Naive thymus-derived CD4-positive, alpha-beta T cell (primary cell): ENCODE measurements around the gene RBP3. TPM values are rescaled to one million over a fixed set of nuclear protein-coding genes. Genes with fewer than 3 reads are reported as not detected.

Experiments
- ATAC-seq: fragments of 150-1000 bp; cut with Tn5 transposase; 2 replicates; pipeline ENCODE4 v1.10.0; 2021; ENCODE audit warnings: mild to moderate bottlenecking, moderate library complexity
- CTCF ChIA-PET: fragments of 350-600 bp; sonication (Branson Sonifier 250); formaldehyde crosslinking; loops from one replicate; lab custom pipeline; 2021; ENCODE audit warnings: antibody characterized with exemption; lab: Charles Lee
- POLR2A ChIA-PET: fragments of 350-600 bp; sonication (Branson Sonifier 250); formaldehyde crosslinking; loops from one replicate; lab custom pipeline; 2021; ENCODE audit warnings: antibody characterized with exemption, inconsistent platforms; lab: Charles Lee
- DNase-seq, 9 donors: peaks; one replicate each; pipeline versions ENCODE4 v3.0.0 to v3.0.0-alpha.2; 2020 to 2022; ENCODE audit warnings: mixed read lengths in 1 of 9
- H3K27ac ChIP-seq: one replicate; pipeline ENCODE4 v1.7.0; 2013; ENCODE audit warnings: mild to moderate bottlenecking, low read depth, low read length, moderate library complexity
- H3K27me3 ChIP-seq, 2 donors: one replicate each; pipeline ENCODE4 v1.7.0; 2013; ENCODE audit warnings: low read length in 2 of 2, mild to moderate bottlenecking in 2 of 2, moderate library complexity in 2 of 2; ENCODE audit not compliant: control insufficient read depth in 2 of 2, insufficient read depth in 2 of 2
- H3K36me3 ChIP-seq, 3 experiments: 1 replicate in 2 of 3; 2 replicates in 1 of 3; pipeline ENCODE4 v1.7.0; 2013; ENCODE audit warnings: low read length in 3 of 3, mild to moderate bottlenecking in 3 of 3, moderate library complexity in 1 of 3; ENCODE audit not compliant: insufficient read depth in 3 of 3, control insufficient read depth in 2 of 3
- H3K4me1 ChIP-seq, 2 donors: one replicate each; pipeline ENCODE4 v1.7.0; 2013; ENCODE audit warnings: low read length in 2 of 2, mild to moderate bottlenecking in 2 of 2, moderate library complexity in 1 of 2; ENCODE audit not compliant: control insufficient read depth in 2 of 2, insufficient read depth in 2 of 2
- H3K4me3 ChIP-seq: 2 replicates; pipeline ENCODE4 v1.7.0; 2013; ENCODE audit warnings: mild to moderate bottlenecking, low read length
- H3K9me3 ChIP-seq, 3 experiments: 1 replicate in 2 of 3; 2 replicates in 1 of 3; pipeline ENCODE4 v1.7.0; 2013; ENCODE audit warnings: low read length in 3 of 3; ENCODE audit not compliant: control insufficient read depth in 2 of 3
- H3K27ac Mint-ChIP-seq, 9 donors: one replicate each; pipeline ENCODE4 v1.8.0; 2020 to 2022; ENCODE audit warnings: mixed read lengths in 9 of 9, mild to moderate bottlenecking in 8 of 9, moderate library complexity in 5 of 9, inconsistent platforms in 2 of 9
- H3K27me3 Mint-ChIP-seq, 5 donors: one replicate each; pipeline ENCODE4 v1.8.0; 2021 to 2022; ENCODE audit warnings: mixed read lengths in 5 of 5, mild to moderate bottlenecking in 1 of 5
- H3K36me3 Mint-ChIP-seq, 5 donors: one replicate each; pipeline ENCODE4 v1.8.0; 2020 to 2022; ENCODE audit warnings: mixed read lengths in 5 of 5, mild to moderate bottlenecking in 3 of 5, inconsistent platforms in 1 of 5
- H3K4me1 Mint-ChIP-seq, 7 donors: one replicate each; pipeline ENCODE4 v1.8.0; 2020 to 2022; ENCODE audit warnings: mixed read lengths in 7 of 7, mild to moderate bottlenecking in 3 of 7, inconsistent platforms in 1 of 7
- H3K4me3 Mint-ChIP-seq, 10 donors: one replicate each; pipeline ENCODE4 v1.8.0; 2020 to 2022; ENCODE audit warnings: mild to moderate bottlenecking in 10 of 10, mixed read lengths in 10 of 10, moderate library complexity in 6 of 10, inconsistent platforms in 2 of 10
- H3K9me3 Mint-ChIP-seq, 11 donors: one replicate each; pipeline ENCODE4 v1.8.0; 2020 to 2022; ENCODE audit warnings: mixed read lengths in 11 of 11, mild to moderate bottlenecking in 4 of 11, inconsistent platforms in 1 of 11, moderate library complexity in 1 of 11
- intact Hi-C, 2 donors: fragments of 100-400 bp; cut with micrococcal nuclease; formaldehyde crosslinking; loops; one replicate each; pipeline ENCODE4 v1.15.1; 2023
- polyA plus RNA-seq, 2 donors: library from polyadenylated mRNA; unstranded; fragments of 300-500 nt; fragmentation: Illumina TruSeq; gene quantifications; one replicate each; pipeline ENCODE4 v1.2.3, GENCODE V29; 2021
- total RNA-seq, 6 experiments: library from RNA in 5 of 6; stranded (reverse) in 5 of 6; gene quantifications; 1 replicate in 5 of 6; 2 replicates in 1 of 6; pipeline ENCODE4 v1.2.3 and lab custom pipeline; 2021 to 2026

RBP3 gene
- total and polyA plus RNA-seq, 7 experiments from 2014 or later, result not detected

DNA sequence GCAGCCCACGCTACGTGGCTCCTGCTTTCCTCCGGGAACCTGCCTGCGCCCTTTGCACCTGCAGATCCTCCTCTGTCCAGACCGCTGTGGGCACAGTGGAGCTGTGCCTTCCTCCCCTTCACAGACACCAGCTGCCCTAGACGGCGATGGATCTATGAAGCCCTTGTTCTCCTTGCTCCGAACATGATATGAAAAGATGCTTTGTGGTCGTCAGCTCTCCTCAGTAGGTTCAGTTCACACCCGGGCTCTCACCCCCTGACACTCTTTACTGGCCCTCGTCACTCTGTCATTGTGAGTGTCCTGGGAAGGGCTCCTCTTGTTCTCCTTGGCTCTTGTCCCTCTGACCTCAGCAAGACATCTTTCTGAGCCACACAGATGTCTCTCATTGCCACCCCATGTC is 31.7 kb downstream of the RBP3 start:
- peaks cover 16 to 19% (median 17%) of the 10 kb centered on the region in 7 donors for H3K4me1 Mint-ChIP-seq
- H3K27me3 Mint-ChIP-seq, result peaks cover 67 to 75% (median 71%) of the 10 kb centered on the region in 5 donors
- no peak overlapping the region for H3K4me3 ChIP-seq
- ChIA-PET CTCF (interaction anchor here (0.6 kb wide), 1 partner anchor 1100 kb away, joined by 5 read pairs; no protein-coding TSS in a partner anchor), POLR2A (no interaction called here)
- intact Hi-C loops, result loop anchor here in 1 of 2 donors (5.0 kb wide), 1 partner anchor 927 kb away; the partner anchor contains the start of gene MAPK8
- peak overlapping the region in 1 of 10 donors; percentile 0 for H3K4me3 Mint-ChIP-seq
- peaks cover 0 to 3% of the 10 kb centered on the region in 2 donors for H3K4me1 ChIP-seq
- H3K9me3 ChIP-seq, result no peaks in the 10 kb centered on the region
- DNase-seq (peak in 1 of 9 donors; percentile 8), ATAC-seq (no peak)
- no peaks in the 10 kb centered on the region for H3K36me3 Mint-ChIP-seq
- H3K36me3 ChIP-seq, result peaks cover 0 to 4% (median 0%) of the 10 kb centered on the region in 3 experiments
- H3K27me3 ChIP-seq, result no peaks in the 10 kb centered on the region
- H3K27ac ChIP-seq, result no peak overlapping the region
- H3K9me3 Mint-ChIP-seq, result peaks cover 0 to 4% (median 0%) of the 10 kb centered on the region in 11 donors
- H3K27ac Mint-ChIP-seq, result no peak overlapping the region

DNA sequence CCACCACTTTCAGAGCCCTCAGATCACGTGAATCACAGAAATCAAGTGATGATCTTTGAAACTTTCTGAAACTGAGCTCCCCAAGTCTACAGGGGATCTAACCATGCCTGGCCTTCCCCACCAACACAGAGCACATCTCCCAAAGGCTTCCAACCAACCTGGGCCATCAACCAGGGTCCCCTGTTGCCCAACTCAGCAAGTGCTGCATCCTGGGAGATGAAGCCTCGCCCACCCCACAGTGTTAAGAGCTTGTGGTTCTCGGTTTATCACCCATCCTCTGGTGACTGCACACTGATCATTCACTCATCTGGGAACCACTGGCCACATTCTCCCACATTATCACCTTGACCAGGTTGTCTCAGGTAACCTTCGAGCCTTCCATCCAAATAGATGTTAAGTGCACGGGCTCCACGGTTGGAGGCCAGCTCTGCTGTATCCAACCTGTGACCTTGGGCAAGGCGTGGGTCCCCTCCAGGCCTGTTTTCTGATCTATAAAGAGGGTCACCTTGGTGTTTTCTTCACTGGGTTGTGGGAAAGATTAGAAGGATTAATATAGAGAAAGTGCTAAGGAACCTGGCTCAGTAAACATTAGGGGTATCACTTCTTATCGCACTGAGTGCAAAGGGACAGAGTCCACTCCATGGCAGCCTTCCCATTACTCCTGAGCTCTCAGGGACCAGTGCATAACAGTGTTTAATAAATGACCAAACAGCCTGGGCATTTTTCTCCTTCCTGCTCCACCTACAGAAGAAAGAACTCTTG is 32.4 kb downstream of the RBP3 start:
- H3K27me3 ChIP-seq, result no peaks in the 10 kb centered on the region
- peak overlapping the region in 1 of 10 donors; percentile 0 for H3K4me3 Mint-ChIP-seq
- no peaks in the 10 kb centered on the region for H3K36me3 Mint-ChIP-seq
- H3K4me1 Mint-ChIP-seq, result peaks cover 17 to 21% (median 19%) of the 10 kb centered on the region in 7 donors
- CTCF ChIA-PET, result interaction anchor here (0.6 kb wide), 1 partner anchor 1100 kb away, joined by 5 read pairs; no protein-coding TSS in a partner anchor
- intact Hi-C loops, result loop anchor here in 1 of 2 donors (5.0 kb wide), 1 partner anchor 927 kb away; the partner anchor contains the start of gene MAPK8
- no peak for DNase-seq
- peaks cover 0 to 4% (median 0%) of the 10 kb centered on the region in 3 experiments for H3K36me3 ChIP-seq
- POLR2A ChIA-PET, result no interaction called here
- no peak overlapping the region for H3K27ac ChIP-seq
- H3K27ac Mint-ChIP-seq, result no peak overlapping the region
- no peak for ATAC-seq
- H3K4me1 ChIP-seq, result peaks cover 0 to 3% of the 10 kb centered on the region in 2 donors
- peaks cover 62 to 78% (median 70%) of the 10 kb centered on the region in 5 donors for H3K27me3 Mint-ChIP-seq
- H3K9me3 Mint-ChIP-seq, result peaks cover 0 to 6% (median 0%) of the 10 kb centered on the region in 11 donors
- H3K9me3 ChIP-seq, result no peaks in the 10 kb centered on the region
- no peak overlapping the region for H3K4me3 ChIP-seq

DNA sequence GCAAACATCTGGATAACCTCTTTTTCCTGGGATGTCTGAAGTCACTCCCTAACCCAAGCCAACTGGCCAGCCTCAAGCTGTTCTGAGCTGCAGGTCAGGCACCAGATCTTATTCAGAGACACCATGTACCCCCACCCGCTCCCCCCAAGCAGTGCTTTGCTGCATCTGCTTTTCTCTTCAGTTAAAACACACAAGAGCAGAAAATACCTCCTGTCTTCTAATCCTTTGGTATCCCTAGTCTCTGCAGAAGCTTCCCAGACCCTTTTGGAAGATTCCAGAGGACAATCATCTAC is 32.9 kb downstream of the RBP3 start:
- Histone ChIP-seq H3K27me3 (no peaks in the 10 kb centered on the region), H3K27ac (no peak overlapping the region), H3K4me3 (no peak overlapping the region), H3K36me3 (peaks cover 0 to 4% (median 0%) of the 10 kb centered on the region in 3 experiments), H3K9me3 (no peaks in the 10 kb centered on the region), H3K4me1 (peaks cover 0 to 3% of the 10 kb centered on the region in 2 donors)
- DNase-seq, result no peak
- no peak for ATAC-seq
- no peak overlapping the region for H3K4me3 Mint-ChIP-seq
- H3K27me3 Mint-ChIP-seq, result peaks cover 62 to 77% (median 68%) of the 10 kb centered on the region in 5 donors
- intact Hi-C loops, result loop anchor here in 1 of 2 donors (5.0 kb wide), 1 partner anchor 926 kb away; the partner anchor contains the start of gene MAPK8
- CTCF ChIA-PET, result no interaction called here
- H3K27ac Mint-ChIP-seq, result no peak overlapping the region
- H3K4me1 Mint-ChIP-seq, result peaks cover 17 to 21% (median 19%) of the 10 kb centered on the region in 7 donors
- POLR2A ChIA-PET, result no interaction called here
- H3K36me3 Mint-ChIP-seq, result peaks cover 0 to 2% (median 0%) of the 10 kb centered on the region in 5 donors
- peaks cover 0 to 6% (median 0%) of the 10 kb centered on the region in 11 donors for H3K9me3 Mint-ChIP-seq

DNA sequence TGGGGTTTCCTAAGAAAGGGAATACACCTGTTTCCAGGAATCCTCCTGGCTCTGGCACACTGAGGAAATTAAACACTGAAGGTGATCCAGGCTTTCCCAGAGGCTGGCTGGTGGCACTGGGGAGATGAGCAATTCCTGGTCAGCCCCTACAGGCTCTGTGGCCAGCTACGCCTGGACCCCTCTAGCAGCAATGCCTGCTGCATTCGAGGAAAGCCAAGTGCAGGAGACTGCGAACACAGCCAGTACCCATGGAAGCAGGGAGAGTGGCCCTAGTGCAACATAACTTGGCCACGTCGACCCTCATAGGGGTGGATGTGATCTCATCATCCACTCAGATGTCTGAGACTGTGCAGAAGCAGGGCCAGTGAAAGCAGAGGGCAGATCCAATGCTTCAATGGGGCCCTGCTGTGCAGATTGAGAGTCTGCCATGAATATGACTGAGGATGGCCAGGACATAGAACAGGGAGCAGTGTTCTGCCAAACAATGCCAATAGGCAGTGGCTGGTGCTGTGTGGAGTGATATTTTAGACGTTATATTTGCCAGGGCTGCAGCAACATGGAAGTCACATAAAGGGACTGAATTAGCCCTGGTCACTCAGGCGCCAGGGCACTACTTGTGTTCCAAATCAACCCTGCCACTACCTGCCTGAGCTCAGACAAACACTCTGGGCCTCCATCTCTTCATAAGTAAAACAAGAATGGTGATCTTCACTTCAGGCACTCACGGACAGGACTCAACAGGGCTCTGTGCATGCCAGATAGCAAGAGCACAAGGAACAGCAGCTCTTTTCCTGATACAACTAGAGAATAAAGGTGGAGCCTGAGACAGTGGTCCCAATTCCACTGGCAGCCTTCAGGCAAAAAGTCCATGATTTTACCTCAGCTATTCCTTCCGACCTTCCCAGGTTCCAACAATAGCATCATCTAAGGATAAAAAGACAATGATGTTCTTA is 33.5 kb downstream of the RBP3 start:
- peaks cover 0 to 3% of the 10 kb centered on the region in 2 donors for H3K4me1 ChIP-seq
- H3K27ac ChIP-seq, result no peak overlapping the region
- Mint-ChIP-seq H3K27me3 (peaks cover 55 to 72% (median 61%) of the 10 kb centered on the region in 5 donors), H3K9me3 (peaks cover 0 to 6% (median 0%) of the 10 kb centered on the region in 11 donors), H3K27ac (no peak overlapping the region), H3K36me3 (peaks cover 0 to 2% (median 0%) of the 10 kb centered on the region in 5 donors), H3K4me3 (no peak overlapping the region), H3K4me1 (peaks cover 17 to 21% (median 19%) of the 10 kb centered on the region in 7 donors)
- H3K9me3 ChIP-seq, result no peaks in the 10 kb centered on the region
- CTCF ChIA-PET, result no interaction called here
- no peak overlapping the region for H3K4me3 ChIP-seq
- peaks cover 0 to 4% (median 0%) of the 10 kb centered on the region in 3 experiments for H3K36me3 ChIP-seq
- no peak for ATAC-seq
- intact Hi-C loops, result loop anchor here in 1 of 2 donors (5.0 kb wide), 1 partner anchor 926 kb away; the partner anchor contains the start of gene MAPK8
- POLR2A ChIA-PET, result no interaction called here
- DNase-seq, result peak in 1 of 9 donors; percentile 14
- no peaks in the 10 kb centered on the region for H3K27me3 ChIP-seq

DNA sequence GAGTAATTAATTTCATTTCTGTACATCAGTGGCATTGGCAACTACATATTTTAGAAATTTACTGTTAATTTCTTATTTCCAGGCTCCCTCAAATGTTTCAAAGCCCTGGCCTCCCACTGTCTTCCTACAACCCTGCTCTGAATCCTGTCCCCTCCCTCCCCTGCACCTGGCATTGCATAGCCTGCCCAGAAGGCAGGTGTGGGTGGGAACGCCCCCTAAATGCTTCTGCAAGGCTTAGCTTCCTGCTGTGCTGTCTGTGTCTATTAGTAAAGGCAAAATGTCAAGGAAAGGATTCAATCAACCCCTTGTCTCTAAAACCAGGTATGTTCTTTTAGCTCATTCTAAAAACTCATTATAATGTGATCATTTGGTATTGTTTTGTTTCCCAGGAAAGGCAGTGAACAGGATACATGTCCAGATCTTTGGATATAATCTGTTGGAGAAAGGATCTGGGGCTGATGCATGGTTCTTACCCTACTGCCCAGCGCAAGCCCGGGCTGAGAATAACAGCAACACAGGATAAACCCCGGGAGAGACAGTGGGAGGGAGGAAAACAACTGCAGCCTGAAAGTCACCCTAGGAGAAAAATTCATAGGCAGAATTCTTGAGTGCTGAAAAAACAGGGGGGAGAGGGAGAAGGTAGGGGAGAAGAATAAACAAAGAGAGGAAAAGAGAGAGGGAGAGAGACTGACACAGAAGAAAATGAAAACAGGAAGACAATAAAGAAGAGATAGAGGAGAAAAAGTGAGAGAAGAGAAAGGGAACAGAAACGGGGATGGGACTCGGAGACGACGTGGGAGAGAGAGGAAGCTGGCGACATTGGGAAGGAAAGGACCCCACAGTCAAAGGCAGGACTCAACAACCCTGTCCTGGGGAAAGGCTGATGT is 35.3 kb downstream of the RBP3 start:
- H3K27me3 ChIP-seq, result no peaks in the 10 kb centered on the region
- intact Hi-C loops, result loop anchor here in 1 of 2 donors (5.0 kb wide), 1 partner anchor 924 kb away; the partner anchor contains the start of gene MAPK8
- peak overlapping the region in 5 of 9 donors; percentile 2 to 74 (median 26) for H3K27ac Mint-ChIP-seq
- H3K4me1 ChIP-seq, result peaks cover 0 to 3% of the 10 kb centered on the region in 2 donors
- no peaks in the 10 kb centered on the region for H3K9me3 ChIP-seq
- peaks cover 0 to 12% (median 0%) of the 10 kb centered on the region in 11 donors for H3K9me3 Mint-ChIP-seq
- peak overlapping the region; percentile 60 for H3K4me3 ChIP-seq
- no peak overlapping the region for H3K27ac ChIP-seq
- ChIA-PET POLR2A (no interaction called here), CTCF (interaction anchor here (0.6 kb wide), 1 partner anchor 174 kb away, joined by 4 read pairs; no protein-coding TSS in a partner anchor)
- H3K36me3 Mint-ChIP-seq, result peaks cover 0 to 4% (median 0%) of the 10 kb centered on the region in 5 donors
- DNase-seq, result peak in 1 of 9 donors; percentile 3
- peak overlapping the region; percentile 83 to 96 (median 90) for H3K4me3 Mint-ChIP-seq
- H3K27me3 Mint-ChIP-seq, result peaks cover 42 to 66% (median 54%) of the 10 kb centered on the region in 5 donors
- H3K4me1 Mint-ChIP-seq, result peaks cover 10 to 17% (median 12%) of the 10 kb centered on the region in 7 donors
- peaks cover 0 to 4% (median 0%) of the 10 kb centered on the region in 3 experiments for H3K36me3 ChIP-seq
- no peak for ATAC-seq
